Ishikawa (cell line): Measurements from ENCODE around the gene TBCD.

Experiments used
- CEBPB ChIP-seq: IDR thresholded peaks from 2 replicates; pipeline ENCODE4 v1.6.1; 2012
- CREB1 ChIP-seq: IDR thresholded peaks from 2 replicates; pipeline ENCODE4 v1.6.1; 2012; ENCODE audit warnings: low read depth
- EGR1 ChIP-seq: IDR thresholded peaks from 2 replicates; pipeline ENCODE4 v1.6.1; 2012
- EP300 ChIP-seq: IDR thresholded peaks from 2 replicates; pipeline ENCODE4 v1.6.1; 2012; ENCODE audit warnings: borderline replicate concordance
- FOXM1 ChIP-seq: IDR thresholded peaks from 2 replicates; pipeline ENCODE4 v1.6.1; 2012; ENCODE audit warnings: low read depth, borderline replicate concordance
- NFIC ChIP-seq: IDR thresholded peaks from 2 replicates; pipeline ENCODE4 v1.6.1; 2012
- RAD21 ChIP-seq: IDR thresholded peaks from 2 replicates; pipeline ENCODE4 v1.6.1; 2012; ENCODE audit warnings: low read depth
- TAF1 ChIP-seq: IDR thresholded peaks from 2 replicates; pipeline ENCODE4 v1.6.1; 2012; ENCODE audit warnings: low read depth, mild to moderate bottlenecking
- TCF12 ChIP-seq: IDR thresholded peaks from 2 replicates; pipeline ENCODE4 v1.6.1; 2012; ENCODE audit warnings: low read depth
- TEAD4 ChIP-seq: IDR thresholded peaks from 2 replicates; pipeline ENCODE4 v1.6.1; 2012
- YY1 ChIP-seq: IDR thresholded peaks from 2 replicates; pipeline ENCODE4 v1.6.1; 2012; ENCODE audit warnings: low read depth
- TF ChIP-seq, protein P1 (sequence below): IDR thresholded peaks from 2 replicates; pipeline ENCODE4 v1.6.1; 2012
- TF ChIP-seq, protein P2 (sequence below): IDR thresholded peaks from 2 replicates; pipeline ENCODE4 v1.6.1; 2012; ENCODE audit warnings: low read depth, mild to moderate bottlenecking
- TF ChIP-seq, protein P3 (sequence below): IDR thresholded peaks from 2 replicates; pipeline ENCODE4 v1.6.1; 2012

DNA sequence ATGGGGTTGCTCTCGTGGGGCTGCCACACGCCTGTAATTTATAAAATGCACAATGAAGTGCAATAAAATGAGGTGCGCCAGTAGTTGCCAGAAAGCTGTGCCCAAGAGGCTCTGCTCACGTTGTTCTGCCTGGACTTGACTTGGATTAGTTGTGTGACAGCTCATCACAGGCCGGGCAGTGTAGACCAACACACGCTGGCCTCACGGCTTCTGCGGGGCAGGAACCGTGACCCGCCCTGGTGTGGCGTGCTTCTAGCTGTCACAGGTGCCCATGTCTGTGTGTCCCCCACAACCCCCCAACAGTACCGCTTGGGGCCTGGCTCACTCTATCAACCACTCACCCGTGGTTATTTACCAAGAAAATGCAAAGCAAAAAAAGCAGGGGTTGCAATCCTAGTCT, 200.2 kb downstream of the TBCD start:
- TF ChIP-seq EP300 (no peak), EGR1 (no peak), YY1 (no peak), TAF1 (no peak), CEBPB (no peak), RAD21 (no peak), FOXM1 (no peak), TEAD4 (no peak), TCF12 (no peak), NFIC (no peak), CREB1 (no peak)
- TF ChIP-seq, protein P1, sequence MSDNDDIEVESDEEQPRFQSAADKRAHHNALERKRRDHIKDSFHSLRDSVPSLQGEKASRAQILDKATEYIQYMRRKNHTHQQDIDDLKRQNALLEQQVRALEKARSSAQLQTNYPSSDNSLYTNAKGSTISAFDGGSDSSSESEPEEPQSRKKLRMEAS: no peak
- TF ChIP-seq, protein P2, sequence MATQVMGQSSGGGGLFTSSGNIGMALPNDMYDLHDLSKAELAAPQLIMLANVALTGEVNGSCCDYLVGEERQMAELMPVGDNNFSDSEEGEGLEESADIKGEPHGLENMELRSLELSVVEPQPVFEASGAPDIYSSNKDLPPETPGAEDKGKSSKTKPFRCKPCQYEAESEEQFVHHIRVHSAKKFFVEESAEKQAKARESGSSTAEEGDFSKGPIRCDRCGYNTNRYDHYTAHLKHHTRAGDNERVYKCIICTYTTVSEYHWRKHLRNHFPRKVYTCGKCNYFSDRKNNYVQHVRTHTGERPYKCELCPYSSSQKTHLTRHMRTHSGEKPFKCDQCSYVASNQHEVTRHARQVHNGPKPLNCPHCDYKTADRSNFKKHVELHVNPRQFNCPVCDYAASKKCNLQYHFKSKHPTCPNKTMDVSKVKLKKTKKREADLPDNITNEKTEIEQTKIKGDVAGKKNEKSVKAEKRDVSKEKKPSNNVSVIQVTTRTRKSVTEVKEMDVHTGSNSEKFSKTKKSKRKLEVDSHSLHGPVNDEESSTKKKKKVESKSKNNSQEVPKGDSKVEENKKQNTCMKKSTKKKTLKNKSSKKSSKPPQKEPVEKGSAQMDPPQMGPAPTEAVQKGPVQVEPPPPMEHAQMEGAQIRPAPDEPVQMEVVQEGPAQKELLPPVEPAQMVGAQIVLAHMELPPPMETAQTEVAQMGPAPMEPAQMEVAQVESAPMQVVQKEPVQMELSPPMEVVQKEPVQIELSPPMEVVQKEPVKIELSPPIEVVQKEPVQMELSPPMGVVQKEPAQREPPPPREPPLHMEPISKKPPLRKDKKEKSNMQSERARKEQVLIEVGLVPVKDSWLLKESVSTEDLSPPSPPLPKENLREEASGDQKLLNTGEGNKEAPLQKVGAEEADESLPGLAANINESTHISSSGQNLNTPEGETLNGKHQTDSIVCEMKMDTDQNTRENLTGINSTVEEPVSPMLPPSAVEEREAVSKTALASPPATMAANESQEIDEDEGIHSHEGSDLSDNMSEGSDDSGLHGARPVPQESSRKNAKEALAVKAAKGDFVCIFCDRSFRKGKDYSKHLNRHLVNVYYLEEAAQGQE: no peak
- TF ChIP-seq, protein P3, sequence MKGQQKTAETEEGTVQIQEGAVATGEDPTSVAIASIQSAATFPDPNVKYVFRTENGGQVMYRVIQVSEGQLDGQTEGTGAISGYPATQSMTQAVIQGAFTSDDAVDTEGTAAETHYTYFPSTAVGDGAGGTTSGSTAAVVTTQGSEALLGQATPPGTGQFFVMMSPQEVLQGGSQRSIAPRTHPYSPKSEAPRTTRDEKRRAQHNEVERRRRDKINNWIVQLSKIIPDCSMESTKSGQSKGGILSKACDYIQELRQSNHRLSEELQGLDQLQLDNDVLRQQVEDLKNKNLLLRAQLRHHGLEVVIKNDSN: no peak
